ENCODE data around the gene AGO4.

The AGO4 gene

DNA sequence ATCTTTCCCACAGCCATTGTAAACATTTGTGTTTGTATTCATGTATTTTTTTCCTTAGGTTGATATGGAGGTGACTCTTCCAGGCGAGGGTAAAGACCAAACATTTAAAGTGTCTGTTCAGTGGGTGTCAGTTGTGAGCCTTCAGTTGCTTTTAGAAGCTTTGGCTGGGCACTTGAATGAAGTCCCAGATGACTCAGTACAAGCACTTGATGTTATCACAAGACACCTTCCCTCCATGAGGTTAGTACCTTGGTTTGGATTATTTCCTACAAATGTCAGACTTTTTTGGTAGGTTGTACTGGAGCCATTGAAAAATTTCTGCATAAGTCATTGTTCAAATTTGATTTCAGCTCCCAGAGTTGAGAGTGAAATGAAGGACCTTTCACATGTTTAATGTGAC, 17.4 kb downstream of the AGO4 start:
- TF ChIP-seq, protein P1, sequence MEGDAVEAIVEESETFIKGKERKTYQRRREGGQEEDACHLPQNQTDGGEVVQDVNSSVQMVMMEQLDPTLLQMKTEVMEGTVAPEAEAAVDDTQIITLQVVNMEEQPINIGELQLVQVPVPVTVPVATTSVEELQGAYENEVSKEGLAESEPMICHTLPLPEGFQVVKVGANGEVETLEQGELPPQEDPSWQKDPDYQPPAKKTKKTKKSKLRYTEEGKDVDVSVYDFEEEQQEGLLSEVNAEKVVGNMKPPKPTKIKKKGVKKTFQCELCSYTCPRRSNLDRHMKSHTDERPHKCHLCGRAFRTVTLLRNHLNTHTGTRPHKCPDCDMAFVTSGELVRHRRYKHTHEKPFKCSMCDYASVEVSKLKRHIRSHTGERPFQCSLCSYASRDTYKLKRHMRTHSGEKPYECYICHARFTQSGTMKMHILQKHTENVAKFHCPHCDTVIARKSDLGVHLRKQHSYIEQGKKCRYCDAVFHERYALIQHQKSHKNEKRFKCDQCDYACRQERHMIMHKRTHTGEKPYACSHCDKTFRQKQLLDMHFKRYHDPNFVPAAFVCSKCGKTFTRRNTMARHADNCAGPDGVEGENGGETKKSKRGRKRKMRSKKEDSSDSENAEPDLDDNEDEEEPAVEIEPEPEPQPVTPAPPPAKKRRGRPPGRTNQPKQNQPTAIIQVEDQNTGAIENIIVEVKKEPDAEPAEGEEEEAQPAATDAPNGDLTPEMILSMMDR (IDR thresholded peaks at IDR 0.05; ENCODE audit: low read depth, low read length) = no peak
- DNase-seq (ENCODE audit: low read depth in 2 of 2) = no peak
- no peak overlapping the region for H3K4me3 ChIP-seq (replicated peaks in 1 of 2; ENCODE audit: low read depth in 2 of 2, low read length in 2 of 2)

GRCh38 chr1:35832276-35832905, 24.6 kb downstream of the AGO4 start:
- H3K4me3 ChIP-seq (replicated peaks in 1 of 2; ENCODE audit: low read depth in 2 of 2, low read length in 2 of 2) = no peak overlapping the region
- TF ChIP-seq, protein P1 (IDR thresholded peaks at IDR 0.05; ENCODE audit: low read depth, low read length) = no peak
- DNase-seq (ENCODE audit: low read depth in 2 of 2) = no peak

GRCh38 chr1:35833395-35833794, 25.6 kb downstream of the AGO4 start:
- DNase-seq (ENCODE audit: low read depth in 2 of 2) = no peak
- TF ChIP-seq, protein P1 (IDR thresholded peaks at IDR 0.05; ENCODE audit: low read depth, low read length) = no peak
- H3K4me3 ChIP-seq (replicated peaks in 1 of 2; ENCODE audit: low read depth in 2 of 2, low read length in 2 of 2) = no peak overlapping the region

GRCh38 chr1:35834218-35834617, 26.4 kb downstream of the AGO4 start:
- TF ChIP-seq, protein P1 (IDR thresholded peaks at IDR 0.05; ENCODE audit: low read depth, low read length) = no peak
- no peak for DNase-seq (ENCODE audit: low read depth in 2 of 2)
- H3K4me3 ChIP-seq (replicated peaks in 1 of 2; ENCODE audit: low read depth in 2 of 2, low read length in 2 of 2) = no peak overlapping the region

DNA sequence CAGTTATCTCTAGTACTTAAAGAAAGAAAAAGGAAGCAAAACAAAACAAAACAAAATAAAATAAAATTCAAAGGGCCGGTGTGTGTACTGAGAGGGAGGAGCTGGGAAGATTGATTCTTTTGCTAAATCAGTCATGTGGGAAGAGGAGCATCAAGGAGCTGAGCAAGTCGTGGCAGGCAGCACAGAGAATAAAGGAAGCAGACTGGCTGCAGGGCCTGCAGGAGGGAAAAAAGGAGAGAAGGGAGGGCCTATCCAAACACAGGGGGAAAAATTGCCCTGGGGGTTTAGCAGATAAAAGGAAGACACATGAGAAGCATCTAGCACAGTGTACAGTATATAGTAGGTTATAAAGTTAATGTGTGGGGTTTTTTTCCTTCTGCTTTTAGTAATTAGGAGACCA, 27.6 kb downstream of the AGO4 start:
- H3K4me3 ChIP-seq (replicated peaks in 1 of 2; ENCODE audit: low read depth in 2 of 2, low read length in 2 of 2) = no peak overlapping the region
- TF ChIP-seq, protein P1 (IDR thresholded peaks at IDR 0.05; ENCODE audit: low read depth, low read length) = no peak
- DNase-seq (ENCODE audit: low read depth in 2 of 2) = no peak

GRCh38 chr1:35836734-35837133, 28.9 kb downstream of the AGO4 start:
- no peak for DNase-seq (ENCODE audit: low read depth in 2 of 2)
- TF ChIP-seq, protein P1 (IDR thresholded peaks at IDR 0.05; ENCODE audit: low read depth, low read length) = no peak
- H3K4me3 ChIP-seq (replicated peaks in 1 of 2; ENCODE audit: low read depth in 2 of 2, low read length in 2 of 2) = no peak overlapping the region

DNA sequence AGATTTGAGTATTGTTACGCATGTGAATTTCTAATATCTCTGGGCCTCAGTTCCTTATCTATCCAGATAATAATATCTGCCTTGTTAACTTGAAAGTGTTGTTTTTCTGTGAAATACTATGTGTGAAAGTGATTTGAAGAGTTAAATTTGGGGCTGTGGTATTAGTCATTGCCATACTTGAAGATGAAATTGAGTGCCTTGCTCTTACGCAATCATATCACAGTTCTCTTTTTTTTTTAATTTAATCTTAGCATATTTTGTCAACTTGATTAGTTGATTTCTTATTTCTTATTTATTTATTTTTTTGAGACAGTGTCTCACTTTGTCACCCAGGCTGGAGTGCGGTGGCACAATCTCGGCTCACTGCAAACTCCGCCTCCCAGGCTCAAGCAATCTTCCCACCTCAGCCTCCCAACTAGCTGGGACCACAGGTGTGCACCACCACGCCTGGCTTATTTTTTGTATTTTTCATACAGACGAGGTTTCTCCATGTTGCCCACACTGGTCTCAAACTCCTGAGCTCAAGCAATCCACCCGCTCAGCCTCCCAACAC, 31.0 kb downstream of the AGO4 start:
- TF ChIP-seq, protein P1 (IDR thresholded peaks at IDR 0.05; ENCODE audit: low read depth, low read length) = no peak
- peak; percentile 19 to 32 for DNase-seq (ENCODE audit: low read depth in 2 of 2)
- H3K4me3 ChIP-seq (replicated peaks in 1 of 2; ENCODE audit: low read depth in 2 of 2, low read length in 2 of 2) = no peak overlapping the region

All from cardiac fibroblast (primary cell).